Ovary (tissue), 3 donors: Measurements from ENCODE around the gene EVA1B.

Experiments
- CTCF ChIP-seq, 3 donors: fragments of 450-650 bp in 2 of 3; fragments of 200-600 bp in 1 of 3; IDR thresholded peaks; one replicate each; pipeline versions ENCODE4 v1.5.1 to v1.8.0; 2016 to 2022; ENCODE audit warnings: antibody characterized with exemption in 3 of 3, mild to moderate bottlenecking in 1 of 3
- POLR2A ChIP-seq: fragments of 450-650 bp; IDR thresholded peaks from one replicate; pipeline ENCODE4 v1.6.1; 2017; ENCODE audit warnings: antibody characterized with exemption, mild to moderate bottlenecking, moderate library complexity
- donor health status: DM: no; HTN: no; CAD: no.

GRCh38 chr1:36352910-36353878 is 29.7 kb upstream of the EVA1B start:
- TF ChIP-seq POLR2A (no peak), CTCF (IDR thresholded peaks at IDR 0.05) (no peak)
